Prostate gland (tissue), 2 donors: ENCODE measurements around the gene PEAK1. TPM values are rescaled to one million over a fixed set of nuclear protein-coding genes. Genes with fewer than 3 reads are reported as not detected.

Experiments used
- DNase-seq: peaks from one replicate; pipeline ENCODE4 v3.0.0-alpha.2; 2019; ENCODE audit warnings: low spot score
- H3K27ac ChIP-seq, 2 donors: fragments of 200-600 bp; sonication (generic); 2 replicates each; pipeline ENCODE4 v1.5.1; 2017 to 2019
- H3K27me3 ChIP-seq: fragments of 200-600 bp; sonication (generic); replicated peaks from 2 replicates; pipeline ENCODE4 v1.5.1; 2019; ENCODE audit not compliant: insufficient read depth
- H3K36me3 ChIP-seq, 2 donors: fragments of 200-600 bp; sonication (generic); 1 replicate in 1 of 2; 2 replicates in 1 of 2; pipeline versions ENCODE4 v1.5.1 to v1.8.1; 2017 to 2019
- H3K4me1 ChIP-seq: fragments of 200-600 bp; sonication (generic); replicated peaks from 2 replicates; pipeline ENCODE4 v1.5.1; 2019
- H3K4me3 ChIP-seq, 2 donors: fragments of 200-600 bp; sonication (generic); 2 replicates each; pipeline ENCODE4 v1.5.1; 2017 to 2019
- H3K9me3 ChIP-seq: fragments of 200-600 bp; sonication (generic); 2 replicates; pipeline ENCODE4 v1.5.1; 2017
- CTCF ChIP-seq, 4 experiments: fragments of 200-600 bp in 2 of 4; fragments of 450-650 bp in 2 of 4; sonication (generic) in 2 of 4; IDR thresholded peaks; 1 replicate in 3 of 4; 2 replicates in 1 of 4; pipeline ENCODE4 v1.5.1; 2016 to 2019; ENCODE audit warnings: antibody characterized with exemption in 4 of 4, mild to moderate bottlenecking in 2 of 4, moderate library complexity in 2 of 4
- POLR2A ChIP-seq: fragments of 450-650 bp; IDR thresholded peaks from one replicate; pipeline ENCODE4 v1.6.1; 2016; ENCODE audit warnings: antibody characterized with exemption, mild to moderate bottlenecking
- POLR2AphosphoS5 ChIP-seq: sonication (generic); formaldehyde crosslinking; IDR thresholded peaks from one replicate; pipeline ENCODE4 v1.6.1; 2017; ENCODE audit warnings: antibody characterized with exemption
- WGBS: methylation state at CpG from one replicate; pipeline ENCODE4 v1.1.5; 2018; 5-methylcytosine and 5-hydroxymethylcytosine counted together
- intact Hi-C: fragments of 100-400 bp; cut with DNase I; formaldehyde crosslinking; loops from one replicate; pipeline ENCODE4 v1.14.2; 2022
- total RNA-seq, 2 donors: library from RNA; depleted of rRNA; stranded (reverse); fragments of >200 nt; gene quantifications; one replicate each; pipeline ENCODE4 v1.1.0, GENCODE V29; 2016

The PEAK1 gene
- total RNA-seq, 2 donors from 2014 or later, result 11.3 to 108 TPM

GRCh38 chr15:77295446-77295845 is 124.5 kb downstream of the PEAK1 start:
- Histone ChIP-seq H3K36me3 (no peaks in the 10 kb centered on the region), H3K9me3 (no peaks in the 10 kb centered on the region), H3K27ac (no peak overlapping the region), H3K4me1 (no peaks in the 10 kb centered on the region), H3K27me3 (no peaks in the 10 kb centered on the region), H3K4me3 (no peak overlapping the region)
- no peak for TF ChIP-seq CTCF (IDR thresholded peaks at IDR 0.05)
- no peak for TF ChIP-seq POLR2A
- no peak for TF ChIP-seq POLR2AphosphoS5
- WGBS, result 56% methylated on average over 2 of the region's 2 CpGs
- no peak for DNase-seq
- intact Hi-C loops, result no loop called here

DNA sequence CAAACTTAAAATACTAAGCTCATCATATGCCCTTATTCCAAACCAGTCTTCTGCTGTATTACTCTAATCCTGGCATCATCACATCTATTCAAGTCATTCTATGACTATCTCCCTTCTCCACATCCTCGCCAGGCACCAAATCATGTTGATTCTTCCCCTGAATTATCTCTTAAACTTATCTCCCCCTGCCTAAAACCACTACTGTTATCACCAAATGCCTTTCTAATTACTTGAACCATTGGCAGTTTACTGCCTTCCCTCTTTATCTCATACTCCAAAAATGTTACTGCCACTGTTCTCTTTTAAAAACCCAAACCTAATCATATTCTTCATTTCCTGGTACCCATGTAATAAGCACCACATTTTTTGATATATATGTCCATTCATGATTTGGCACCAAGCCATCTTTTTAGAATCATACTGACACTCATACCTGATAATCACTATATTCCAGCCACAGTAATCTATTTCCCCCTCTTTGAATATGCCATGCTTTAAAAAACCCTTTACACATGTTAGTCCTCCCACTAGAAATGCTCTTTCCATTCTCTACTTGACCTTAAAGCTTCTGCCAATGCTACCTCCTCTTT is 126.8 kb downstream of the PEAK1 start:
- H3K27ac ChIP-seq, result no peak overlapping the region
- no peaks in the 10 kb centered on the region for H3K36me3 ChIP-seq
- 98% methylated on average over 1 of the region's 1 CpG for WGBS
- intact Hi-C loops, result no loop called here
- no peaks in the 10 kb centered on the region for H3K27me3 ChIP-seq
- TF ChIP-seq POLR2A, result no peak
- TF ChIP-seq POLR2AphosphoS5, result no peak
- no peak for TF ChIP-seq CTCF (IDR thresholded peaks at IDR 0.05)
- no peaks in the 10 kb centered on the region for H3K4me1 ChIP-seq
- no peak for DNase-seq
- H3K9me3 ChIP-seq, result no peaks in the 10 kb centered on the region
- no peak overlapping the region for H3K4me3 ChIP-seq

GRCh38 chr15:77291107-77291506 is 128.8 kb downstream of the PEAK1 start:
- intact Hi-C loops, result no loop called here
- Histone ChIP-seq H3K4me1 (no peaks in the 10 kb centered on the region), H3K27me3 (no peaks in the 10 kb centered on the region), H3K9me3 (no peaks in the 10 kb centered on the region), H3K27ac (no peak overlapping the region), H3K4me3 (no peak overlapping the region), H3K36me3 (no peaks in the 10 kb centered on the region)
- WGBS, result 91% methylated on average over 4 of the region's 4 CpGs
- TF ChIP-seq CTCF (IDR thresholded peaks at IDR 0.05), result no peak
- no peak for TF ChIP-seq POLR2A
- TF ChIP-seq POLR2AphosphoS5, result no peak
- DNase-seq, result no peak

GRCh38 chr15:77287385-77287784 is 132.5 kb downstream of the PEAK1 start:
- TF ChIP-seq POLR2AphosphoS5 (no peak), CTCF (IDR thresholded peaks at IDR 0.05) (no peak), POLR2A (no peak)
- H3K27me3 ChIP-seq, result no peaks in the 10 kb centered on the region
- intact Hi-C loops, result no loop called here
- H3K9me3 ChIP-seq, result no peaks in the 10 kb centered on the region
- 80% methylated on average over 2 of the region's 2 CpGs for WGBS
- no peak overlapping the region for H3K27ac ChIP-seq
- H3K36me3 ChIP-seq, result no peaks in the 10 kb centered on the region
- no peaks in the 10 kb centered on the region for H3K4me1 ChIP-seq
- DNase-seq, result no peak
- H3K4me3 ChIP-seq, result no peak overlapping the region
